Posterior vena cava (tissue), 2 donors: Measurements from ENCODE around the gene MORN4. TPM values are rescaled to one million over a fixed set of nuclear protein-coding genes. Genes with fewer than 3 reads are reported as not detected.
"Not testable (repeated sequence)": the region's sequence is repeated elsewhere in the genome, so short reads cannot be mapped to it uniquely, and the experiment has no call there.

ENCODE experiments used
- DNase-seq: peaks from one replicate; pipeline ENCODE4 v3.0.0-alpha.2; 2020; ENCODE audit warnings: low spot score
- intact Hi-C, 2 donors: fragments of 100-400 bp; cut with DNase I; formaldehyde crosslinking; loops; one replicate each; pipeline versions ENCODE4 v1.14.1 to v1.14.2; 2022 to 2023
- total RNA-seq, 2 donors: library from RNA; stranded (reverse); fragmentation: NEBNext Ultra II Directional; extraction: Animal tissue kit (Norgen Biotek cat#: 25700); gene quantifications; one replicate each; pipeline ENCODE4 v1.2.1, GENCODE V29; 2021
- donor health status: DM: yes; HTN: yes; CAD: no.
- donor health status: DM: yes; HTN: yes; CAD: no.

MORN4 gene
- total RNA-seq, 2 donors from 2014 or later: 3.4 to 6.5 TPM

DNA sequence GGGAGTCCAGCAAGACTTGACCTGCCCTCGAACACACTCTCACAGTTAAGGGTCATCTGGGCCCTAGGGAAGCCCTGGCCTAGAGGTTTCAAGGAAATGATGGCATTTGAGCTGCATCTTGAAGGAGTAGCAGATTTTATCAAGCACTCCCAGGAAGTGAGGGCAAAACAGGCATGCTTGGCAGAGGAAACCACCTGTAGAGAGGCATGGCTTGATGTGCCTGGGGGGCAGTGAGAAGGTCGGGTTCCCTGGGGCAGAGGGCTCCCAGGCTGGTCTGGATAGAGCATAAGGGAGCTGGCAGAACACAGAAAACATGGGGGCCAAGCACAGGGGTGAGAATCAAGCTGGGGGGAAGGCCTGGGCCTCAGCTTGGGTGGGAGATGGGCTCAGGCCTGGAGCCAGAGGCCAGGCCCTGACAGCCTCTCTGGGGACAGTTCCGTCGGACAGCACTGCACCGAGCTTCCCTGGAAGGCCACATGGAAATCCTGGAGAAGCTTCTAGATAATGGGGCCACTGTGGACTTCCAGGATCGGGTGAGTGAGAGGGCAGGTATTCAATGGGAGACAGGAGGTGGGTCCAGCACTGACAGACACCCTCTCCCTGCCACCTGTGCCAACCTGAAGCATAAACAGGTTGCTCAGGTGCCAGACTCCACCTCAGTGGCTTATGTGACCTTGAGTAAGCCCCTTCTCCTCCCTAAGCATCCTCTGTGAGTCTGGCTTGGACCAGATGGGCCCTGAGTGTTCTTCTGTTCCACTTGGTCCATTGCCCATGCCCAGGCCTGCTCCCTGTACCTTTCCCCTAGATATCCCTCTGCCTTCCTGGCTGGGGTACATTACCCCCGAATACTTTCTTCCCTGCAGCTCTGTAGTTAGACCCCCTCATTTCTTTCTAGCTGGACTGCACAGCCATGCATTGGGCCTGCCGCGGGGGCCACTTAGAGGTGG is 52.6 kb downstream of the MORN4 start:
- peak; percentile 74 for DNase-seq
- intact Hi-C loops: no loop called here

DNA sequence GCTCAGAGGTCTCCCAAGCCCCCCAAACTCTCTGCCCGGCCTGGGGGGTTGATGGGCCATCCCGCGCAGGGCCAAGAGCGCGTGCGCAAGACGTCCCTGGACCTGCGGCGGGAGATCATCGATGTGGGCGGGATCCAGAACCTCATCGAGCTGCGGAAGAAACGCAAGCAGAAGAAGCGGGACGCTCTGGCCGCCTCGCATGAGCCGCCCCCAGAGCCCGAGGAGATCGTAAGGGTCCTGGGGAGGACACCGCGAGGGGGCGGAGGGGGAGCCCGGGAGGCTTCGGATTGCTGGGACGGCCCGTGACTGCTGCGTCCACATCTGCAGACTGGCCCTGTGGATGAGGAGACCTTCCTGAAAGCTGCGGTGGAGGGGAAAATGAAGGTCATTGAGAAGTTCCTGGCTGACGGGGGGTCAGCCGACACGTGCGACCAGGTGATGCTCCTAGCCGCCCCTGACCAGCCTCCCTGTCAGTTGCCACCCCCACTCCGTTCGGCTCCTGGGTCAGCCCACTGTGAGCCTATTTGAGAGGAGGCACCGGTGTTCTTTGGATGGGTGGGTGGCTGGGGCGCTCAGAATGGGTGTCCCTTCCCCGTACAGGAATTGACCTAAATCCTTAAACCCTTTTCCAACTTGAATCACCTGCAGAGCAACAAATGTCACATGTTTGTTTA is 55.0 kb downstream of the MORN4 start:
- DNase-seq: peak; percentile 75
- intact Hi-C loops: no loop called here

DNA sequence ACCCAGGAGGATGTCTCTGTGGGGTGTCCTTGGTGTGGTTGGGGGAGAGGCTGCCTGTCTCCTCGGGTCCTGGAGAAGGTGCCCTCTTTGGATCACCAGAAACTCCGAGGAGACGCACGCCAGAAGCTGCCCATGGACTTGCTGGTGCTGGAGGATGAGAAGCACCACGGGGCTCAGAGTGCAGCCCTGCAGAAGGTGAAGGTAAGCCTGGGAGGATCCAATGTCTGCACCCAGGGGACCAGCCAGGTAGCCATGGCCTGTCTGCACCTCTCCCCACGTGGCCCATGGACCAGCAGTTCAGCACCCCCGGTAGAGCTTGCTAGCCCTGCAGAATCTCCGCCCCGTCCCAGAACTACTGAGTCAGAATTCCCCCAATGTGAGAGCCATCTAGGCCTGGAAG is 55.6 kb downstream of the MORN4 start:
- intact Hi-C loops: no loop called here
- DNase-seq: peak; percentile 70

DNA sequence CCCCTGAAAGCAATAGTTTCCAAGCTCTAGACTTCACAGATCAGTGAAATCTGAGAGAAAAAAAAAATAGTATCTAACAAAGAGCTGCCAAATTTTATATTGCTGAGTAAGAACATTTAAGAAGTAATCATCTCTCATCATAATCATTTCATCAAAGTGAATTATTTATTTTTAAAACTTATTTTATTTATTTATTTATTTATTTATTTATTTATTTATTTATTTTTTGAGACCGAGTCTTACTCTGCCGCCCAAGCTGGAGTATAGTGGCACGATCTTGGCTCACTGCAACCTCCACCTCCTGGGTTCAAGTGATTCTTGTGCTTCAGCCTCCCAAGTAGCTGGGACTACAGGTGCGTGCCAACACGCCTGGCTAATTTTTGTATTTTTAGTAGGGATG is 56.8 kb downstream of the MORN4 start:
- intact Hi-C loops, DNase-seq: not testable (repeated sequence)

DNA sequence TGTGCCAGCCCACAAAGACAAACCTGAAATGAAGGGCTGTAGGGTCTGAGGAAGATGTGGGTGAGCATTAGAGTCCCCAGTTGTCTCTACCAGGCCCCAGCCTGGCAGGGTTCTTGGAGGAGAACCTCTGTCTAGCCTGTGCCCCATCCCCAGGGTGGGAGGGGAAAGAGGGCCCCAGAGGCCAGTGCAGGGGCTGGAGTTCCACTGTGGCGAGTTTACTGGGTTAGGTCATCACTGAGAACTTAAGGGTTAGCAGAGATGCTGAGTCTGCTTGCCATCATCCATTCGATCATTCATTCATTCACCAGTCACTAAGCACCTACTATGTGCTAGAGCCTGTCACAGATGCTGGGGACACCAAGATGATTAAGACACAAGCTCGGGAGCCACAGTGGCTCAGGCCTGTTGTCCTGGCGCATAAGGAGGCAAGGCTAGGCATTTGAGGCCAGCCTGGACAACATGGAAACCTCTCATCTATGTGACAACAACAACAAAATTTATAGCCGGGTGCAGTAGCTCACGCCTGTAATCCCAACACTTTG is 58.1 kb downstream of the MORN4 start:
- DNase-seq: peak; percentile 49
- intact Hi-C loops: no loop called here

DNA sequence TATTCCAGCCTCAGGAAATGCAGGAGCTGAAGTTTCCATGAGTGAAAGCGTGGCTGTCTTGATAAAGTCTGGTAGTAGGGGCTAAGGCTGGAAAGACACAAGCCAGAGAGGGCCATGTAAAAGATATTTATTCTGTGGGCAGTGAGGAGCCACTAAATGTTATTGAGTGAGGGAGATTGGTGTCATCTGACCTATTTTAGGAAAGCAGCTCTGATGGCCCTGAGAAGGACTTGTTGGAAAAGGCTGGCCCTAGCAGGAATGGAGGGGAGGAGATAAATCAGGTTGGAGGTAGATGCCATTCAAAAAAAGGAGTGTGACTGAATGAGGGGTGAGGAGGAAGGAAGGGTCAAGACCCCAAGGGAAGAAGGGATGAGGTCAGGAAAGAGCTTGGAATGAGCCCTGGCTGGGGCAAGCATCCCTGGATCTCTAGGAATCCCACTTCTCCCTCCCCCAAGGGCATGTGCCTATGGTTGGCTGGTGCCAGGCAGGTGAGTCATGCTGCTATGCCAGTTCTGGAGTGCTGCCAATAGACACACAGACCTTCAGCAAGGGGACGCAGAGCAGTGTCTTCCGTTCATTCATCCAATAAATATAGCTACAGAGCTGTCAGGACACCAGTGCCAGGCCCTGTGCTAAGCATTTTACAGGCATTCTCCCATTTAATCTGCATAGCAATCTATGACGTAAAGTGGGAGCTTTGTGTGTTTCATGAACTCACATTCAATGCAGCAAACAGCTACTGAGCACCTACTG is 58.8 kb downstream of the MORN4 start:
- peak; percentile 77 for DNase-seq
- intact Hi-C loops: loop anchor here in 1 of 2 donors (5.0 kb wide), 1 partner anchor 38 kb away; no protein-coding TSS in a partner anchor

DNA sequence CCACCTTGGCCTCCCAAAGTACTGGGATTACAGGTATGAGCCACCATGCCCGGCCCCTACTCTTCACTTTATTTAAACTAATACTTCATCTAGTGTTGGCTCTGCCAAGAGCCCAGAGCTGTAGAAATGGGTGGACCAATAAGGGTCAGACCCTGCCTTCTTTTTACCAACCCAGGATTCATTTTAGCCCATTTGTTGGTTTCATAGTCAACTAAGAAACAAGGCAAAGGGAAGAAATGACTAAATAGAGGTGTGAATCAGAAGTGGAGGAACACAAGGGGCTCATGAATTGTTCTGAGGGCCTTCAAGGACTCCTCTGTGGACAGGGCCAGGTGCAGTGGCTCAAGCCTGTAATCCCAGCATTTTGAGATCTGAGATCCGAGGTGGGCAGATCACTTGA is 59.6 kb downstream of the MORN4 start:
- DNase-seq: peak; percentile 36
- intact Hi-C loops: loop anchor here (2.0 to 5.0 kb wide), 2 partner anchors 37 to 39 kb away; no protein-coding TSS in a partner anchor

DNA sequence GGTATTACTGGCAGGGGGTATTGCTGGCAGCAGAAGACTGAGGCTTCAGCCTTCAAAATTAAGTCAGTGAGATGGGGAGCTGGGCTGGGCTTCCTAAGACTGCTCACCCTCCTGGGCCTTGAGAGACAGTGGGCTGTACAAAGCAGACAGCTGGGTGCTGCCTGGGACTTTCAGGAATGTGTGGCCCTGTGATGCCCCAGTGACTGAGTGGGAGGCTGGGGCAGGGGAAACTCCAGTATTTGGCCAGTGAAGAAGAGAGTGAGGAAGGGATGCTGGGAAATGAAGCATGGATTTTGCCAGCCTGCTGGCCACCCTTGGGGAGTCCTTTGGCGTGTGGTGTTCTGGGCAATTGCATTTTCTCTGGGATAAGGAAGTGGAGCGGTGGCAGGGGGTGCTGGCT is 60.3 kb downstream of the MORN4 start:
- no peak for DNase-seq
- intact Hi-C loops: loop anchor here (2.0 to 5.0 kb wide), 2 partner anchors 38 to 39 kb away; no protein-coding TSS in a partner anchor

DNA sequence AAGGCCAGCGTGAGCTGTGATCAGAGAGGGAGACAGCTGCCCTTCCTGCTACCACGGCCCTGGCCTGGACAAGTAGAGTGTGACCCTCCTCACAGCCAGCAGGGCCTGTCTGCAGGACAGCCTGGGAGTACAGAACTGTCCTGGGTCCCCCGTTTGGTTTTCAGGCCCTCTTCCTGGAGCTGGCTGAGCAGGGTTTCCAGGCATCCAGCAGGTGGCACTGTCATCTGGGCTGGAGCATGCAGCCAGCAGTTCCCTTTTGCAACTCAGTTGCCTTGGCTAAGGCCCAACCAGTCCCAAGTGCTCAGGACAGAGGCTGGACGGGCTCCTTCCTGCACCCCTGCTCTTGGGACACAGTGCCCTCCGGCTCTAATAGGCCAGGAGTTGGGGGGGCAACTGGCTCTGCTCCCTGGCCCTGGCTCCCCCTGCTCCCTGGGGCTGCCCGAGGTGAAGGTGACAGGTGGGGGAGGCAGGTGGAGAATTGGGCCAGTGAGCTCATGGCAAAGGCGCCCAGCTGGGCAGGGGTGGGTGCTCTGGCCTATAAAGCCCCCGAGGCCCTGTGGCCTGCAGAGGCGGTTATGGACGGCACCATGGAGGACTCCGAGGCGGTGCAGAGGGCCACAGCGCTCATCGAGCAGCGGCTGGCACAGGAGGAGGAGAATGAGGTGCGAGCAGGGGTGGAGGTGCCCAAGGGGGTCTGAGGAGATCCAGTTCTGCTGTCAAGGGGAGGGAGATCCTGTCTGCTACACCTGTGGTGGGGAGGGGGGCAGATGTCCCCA is 60.9 kb downstream of the MORN4 start, which contains the start of gene ANKRD2:
Gene ANKRD2 (plus strand): TSS at position 566 of the 776 bp plus-strand sequence. CDS start 10 bp downstream, at position 576.
- intact Hi-C loops: loop anchor here (2.0 to 5.0 kb wide), 2 partner anchors 38 to 40 kb away; no protein-coding TSS in a partner anchor
- peak; percentile 95 for DNase-seq

DNA sequence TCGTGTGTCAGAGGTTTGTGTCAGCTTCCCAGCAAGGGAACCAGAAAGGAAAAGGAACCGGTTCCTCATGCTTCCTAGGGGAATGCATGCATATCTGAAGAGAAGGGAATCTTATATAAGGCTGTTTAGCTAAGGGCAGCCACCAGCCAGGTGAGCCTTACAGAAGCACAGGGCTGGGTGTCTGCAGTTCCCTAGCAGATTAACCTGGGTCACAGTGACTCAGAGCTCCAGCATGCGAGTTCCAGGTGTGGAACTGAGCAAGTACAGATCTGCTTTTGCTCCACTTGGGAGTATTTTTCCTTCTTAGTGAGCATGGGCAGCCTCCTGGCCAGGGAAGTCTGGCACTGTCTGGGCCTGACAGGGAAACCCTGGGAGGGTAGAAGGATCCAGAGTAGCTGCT is 61.7 kb downstream of the MORN4 start:
- DNase-seq: peak; percentile 43
- intact Hi-C loops: loop anchor here (2.0 to 5.0 kb wide), 2 partner anchors 39 to 41 kb away; no protein-coding TSS in a partner anchor

DNA sequence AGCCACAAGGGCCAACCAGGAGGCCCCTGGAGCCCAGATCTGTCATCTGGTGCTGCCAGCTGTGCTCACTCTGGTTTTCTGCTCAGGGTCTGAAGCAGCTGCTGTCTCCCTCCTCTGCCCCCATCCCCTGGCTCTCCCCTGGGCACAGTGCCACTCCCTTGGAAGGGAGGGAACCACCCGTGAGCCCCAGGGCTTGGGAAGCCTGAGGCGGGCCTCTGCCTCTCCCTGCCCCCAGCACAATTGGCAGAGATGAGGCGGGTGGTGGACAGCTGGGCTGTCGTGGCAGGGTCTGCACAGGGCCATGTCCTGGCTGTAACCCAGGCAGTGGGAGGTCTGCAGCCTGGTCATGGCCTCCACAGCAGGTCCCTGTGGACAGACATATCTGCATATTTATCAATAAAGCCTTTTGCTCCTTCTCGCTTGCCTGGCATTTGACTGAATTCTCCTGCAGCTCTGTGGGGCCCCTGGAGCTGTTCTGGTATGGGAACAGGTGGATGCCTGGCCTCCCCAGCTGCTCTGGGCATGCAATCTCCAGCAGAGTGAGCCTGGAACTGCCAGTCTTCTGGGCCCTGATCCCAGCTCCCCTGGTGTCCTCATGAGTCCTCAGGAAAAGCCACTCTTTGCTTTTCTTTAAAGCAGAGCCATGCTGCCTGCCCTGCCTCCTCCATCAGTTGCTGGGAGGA is 62.4 kb downstream of the MORN4 start:
- DNase-seq: peak; percentile 70
- intact Hi-C loops: loop anchor here in 1 of 2 donors (5.0 kb wide), 1 partner anchor 41 kb away; no protein-coding TSS in a partner anchor

DNA sequence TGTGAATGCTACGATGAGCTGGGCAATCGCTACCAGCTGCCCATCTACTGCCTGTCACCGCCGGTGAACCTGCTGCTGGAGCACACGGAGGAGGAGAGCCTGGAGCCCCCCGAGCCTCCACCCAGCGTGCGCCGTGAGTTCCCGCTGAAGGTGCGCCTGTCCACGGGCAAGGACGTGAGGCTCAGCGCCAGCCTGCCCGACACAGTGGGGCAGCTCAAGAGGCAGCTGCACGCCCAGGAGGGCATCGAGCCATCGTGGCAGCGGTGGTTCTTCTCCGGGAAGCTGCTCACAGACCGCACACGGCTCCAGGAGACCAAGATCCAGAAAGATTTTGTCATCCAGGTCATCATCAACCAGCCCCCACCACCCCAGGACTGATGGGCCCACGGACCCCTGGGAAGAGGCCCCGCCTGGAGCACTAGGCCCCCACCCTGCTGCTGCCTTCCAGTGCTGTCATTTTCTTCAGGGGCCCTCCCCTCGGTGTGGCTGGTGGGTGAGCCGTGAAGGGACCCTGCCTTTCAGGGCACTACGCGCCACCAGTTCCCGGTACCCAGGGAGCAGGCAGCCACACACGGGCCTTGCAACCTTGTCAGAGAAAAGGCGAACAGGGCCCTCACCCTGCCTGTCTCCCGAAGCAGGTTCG is 63.0 kb downstream of the MORN4 start:
- peak; percentile 76 for DNase-seq
- intact Hi-C loops: loop anchor here in 1 of 2 donors (5.0 kb wide), 1 partner anchor 42 kb away; no protein-coding TSS in a partner anchor

DNA sequence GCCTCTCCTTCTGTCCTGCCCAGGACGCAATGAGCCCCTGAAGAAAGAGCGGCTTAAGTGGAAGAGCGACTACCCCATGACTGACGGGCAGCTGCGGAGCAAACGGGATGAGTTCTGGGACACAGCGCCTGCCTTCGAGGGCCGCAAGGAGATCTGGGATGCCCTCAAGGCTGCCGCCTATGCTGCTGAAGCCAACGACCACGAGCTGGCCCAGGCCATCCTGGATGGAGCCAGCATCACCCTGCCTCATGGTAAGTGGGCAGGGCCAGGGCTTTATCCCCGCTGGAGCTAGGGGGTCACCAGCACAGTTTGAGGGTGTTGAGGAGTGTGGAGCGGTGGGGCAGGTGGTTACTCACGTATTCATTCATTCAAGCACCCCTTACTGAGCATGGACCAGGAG is 65.4 kb downstream of the MORN4 start:
- intact Hi-C loops: no loop called here

DNA sequence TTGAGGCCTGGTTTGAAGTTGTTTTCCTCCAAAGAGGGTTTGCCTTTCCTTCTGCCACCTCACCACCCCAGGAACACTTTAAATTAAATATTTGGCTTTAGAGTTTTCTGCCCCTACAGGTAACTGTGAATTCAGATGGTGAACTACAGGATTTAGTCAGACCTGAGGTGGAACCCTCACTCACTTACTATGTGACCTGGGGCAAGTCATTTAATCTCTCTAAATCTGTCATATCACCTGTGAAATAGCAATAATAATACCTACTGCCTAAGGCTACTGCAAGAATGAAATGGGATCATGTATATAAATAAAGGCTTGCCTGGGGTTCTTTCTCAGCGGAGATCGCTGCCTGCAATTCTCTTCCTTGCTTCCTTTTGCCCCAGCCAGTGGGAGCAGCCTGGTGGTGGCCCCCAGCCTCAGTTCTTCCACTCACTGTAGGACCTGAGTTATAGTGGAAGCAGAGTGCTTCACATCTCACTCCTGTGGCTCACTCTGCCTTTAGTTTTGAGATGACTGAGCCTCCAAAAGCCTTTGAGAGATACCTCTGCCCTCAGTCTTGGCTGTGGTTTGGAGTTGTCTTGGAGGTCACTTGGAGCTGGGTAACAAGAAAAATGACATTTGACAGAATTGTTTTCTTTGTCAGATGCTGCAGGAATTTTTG is 66.8 kb downstream of the MORN4 start:
- DNase-seq: no peak
- intact Hi-C loops: no loop called here

More for the DNA sequence above, 65.4 kb downstream of the MORN4 start:
- DNase-seq: peak; percentile 18

DNA sequence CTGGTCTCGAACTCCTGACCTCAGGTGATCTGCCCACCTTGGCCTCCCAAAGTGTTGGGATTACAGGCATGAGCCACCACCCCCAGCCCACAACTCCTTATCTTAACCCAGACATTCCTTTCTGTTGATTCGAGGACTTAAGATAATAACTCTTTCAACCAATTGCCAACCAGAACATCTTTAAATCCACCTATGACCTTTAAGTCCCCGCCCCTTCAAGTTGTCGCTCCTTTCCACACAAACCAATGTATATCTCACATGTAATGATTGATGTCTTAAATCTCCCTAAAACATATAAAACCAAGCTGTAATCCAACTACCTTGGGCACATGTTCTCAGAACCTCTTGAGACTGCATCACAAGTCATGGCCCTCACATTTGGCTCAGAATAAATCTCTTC is 68.5 kb downstream of the MORN4 start:
- intact Hi-C loops: no loop called here
- peak; percentile 23 for DNase-seq
